GM18502 (cell line): Measurements from ENCODE around the gene PLA2G1B.

Experiments
- ATAC-seq: cut with Tn5 transposase; IDR thresholded peaks from one replicate; pipeline ENCODE4 v1.9.1; 2021; ENCODE audit warnings: mild to moderate bottlenecking; ENCODE audit not compliant: unreplicated experiment, poor library complexity

The PLA2G1B gene

DNA sequence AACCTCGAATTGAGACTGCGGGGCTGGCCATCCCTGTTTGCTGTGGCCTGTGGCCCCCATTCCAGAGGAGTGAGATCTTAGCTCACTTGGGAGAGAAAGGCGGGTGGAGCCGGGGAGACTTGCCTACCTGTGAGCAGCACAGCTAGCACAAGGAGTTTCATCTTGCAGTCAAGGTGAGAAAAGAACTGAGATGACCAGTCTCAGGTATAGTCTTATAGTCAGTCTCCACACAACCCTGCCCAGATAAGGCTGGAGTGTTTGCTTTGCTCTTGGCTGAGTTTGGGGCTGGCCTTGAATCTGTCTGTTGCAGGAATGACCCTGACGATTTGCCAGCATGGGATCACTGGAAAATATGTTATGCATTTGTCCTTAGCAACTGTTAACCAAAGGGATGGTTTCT lies at the start of gene PLA2G1B:
TSS of gene PLA2G1B (minus strand) at position 187 of the 400 bp plus-strand sequence. CDS start at position 161, 26 bp downstream.
- ATAC-seq = no peak

DNA sequence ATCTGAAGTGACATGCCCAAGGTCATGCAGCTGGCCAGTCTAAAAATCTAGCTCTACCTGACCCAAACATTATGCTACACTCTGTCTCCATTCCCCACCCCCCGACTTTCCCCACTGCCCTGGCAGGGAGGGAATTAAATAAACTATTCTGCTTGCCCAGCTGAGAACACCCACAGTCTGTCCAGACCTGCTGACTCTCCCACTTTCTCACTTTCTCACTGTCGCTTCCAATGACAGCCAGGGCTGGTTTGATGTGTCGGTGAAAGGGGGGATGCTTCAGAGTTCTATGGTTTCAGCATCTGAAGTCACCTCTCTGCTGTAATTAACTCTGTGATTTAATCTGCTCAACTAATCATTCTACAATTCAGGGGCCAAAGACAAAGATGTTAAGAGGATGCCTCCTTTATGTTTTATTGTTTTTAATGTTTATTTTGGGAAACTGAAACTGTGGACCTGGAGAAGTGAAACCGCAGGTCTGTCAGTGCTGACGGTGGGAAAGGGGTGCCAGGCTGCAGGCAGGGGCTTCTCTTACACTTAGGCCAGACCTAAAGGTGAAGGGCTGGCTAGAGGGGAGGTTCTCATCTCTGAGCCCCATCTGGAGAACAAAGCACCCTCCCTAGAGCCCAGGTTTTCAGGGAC lies 49.5 kb upstream of the PLA2G1B start:
- no peak for ATAC-seq

DNA sequence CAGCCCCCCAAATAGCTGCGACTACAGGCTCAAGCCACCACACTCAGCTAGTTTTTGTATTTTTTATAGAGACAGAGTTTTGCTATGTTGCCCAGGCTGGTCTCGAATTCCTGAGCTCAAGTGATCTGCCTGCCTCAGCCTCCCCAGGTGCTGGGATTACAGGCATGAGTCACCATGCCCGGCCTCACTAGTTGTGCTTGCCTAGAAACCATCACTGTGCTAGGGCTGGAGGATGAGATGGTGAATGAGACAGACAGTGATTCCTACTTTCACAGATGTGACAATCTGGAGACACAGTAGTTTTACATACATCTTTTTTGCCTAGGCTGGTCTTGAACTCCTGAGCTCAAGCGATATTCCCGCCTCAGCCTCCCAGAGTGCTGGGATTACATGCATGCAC lies 48.8 kb upstream of the PLA2G1B start:
- no peak for ATAC-seq

DNA sequence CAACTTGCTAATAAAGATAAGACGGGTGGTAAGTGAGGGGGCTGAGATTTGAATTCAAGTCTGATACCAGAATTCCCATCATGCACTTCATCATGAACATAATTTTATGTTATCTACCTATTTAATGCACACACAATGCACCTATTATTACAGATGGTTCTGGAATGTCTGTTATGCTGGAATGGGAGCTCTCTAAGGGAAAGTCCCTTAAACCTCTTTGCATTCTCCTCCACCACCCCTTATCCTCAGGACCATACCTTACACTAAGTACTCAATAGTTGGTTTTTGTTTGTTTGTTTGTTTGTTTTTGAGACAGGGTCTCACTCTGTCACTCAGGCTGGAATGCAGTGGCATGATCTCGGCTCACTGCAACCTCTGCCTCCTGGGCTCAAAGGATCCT lies 48.4 kb upstream of the PLA2G1B start:
- ATAC-seq = no peak

DNA sequence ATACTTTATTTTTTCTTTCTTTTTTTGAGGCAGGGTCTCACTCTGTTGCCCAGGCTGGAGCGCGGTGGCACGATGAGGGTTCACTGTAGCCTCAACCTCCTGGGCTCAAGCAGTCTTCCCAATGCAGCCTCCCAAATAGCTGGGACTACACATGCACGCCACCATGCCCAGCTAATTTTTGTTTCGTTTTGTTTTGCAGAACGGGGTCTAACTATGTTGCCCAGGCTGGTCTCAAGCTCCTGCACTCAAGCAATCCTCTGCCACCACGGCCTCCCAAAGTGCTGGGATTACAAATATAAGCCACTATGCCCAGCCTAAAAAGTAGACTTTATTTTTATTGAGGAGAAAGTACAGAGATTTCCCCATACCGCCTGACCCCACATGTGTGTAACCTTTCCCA lies 46.1 kb upstream of the PLA2G1B start:
- ATAC-seq = no peak

DNA sequence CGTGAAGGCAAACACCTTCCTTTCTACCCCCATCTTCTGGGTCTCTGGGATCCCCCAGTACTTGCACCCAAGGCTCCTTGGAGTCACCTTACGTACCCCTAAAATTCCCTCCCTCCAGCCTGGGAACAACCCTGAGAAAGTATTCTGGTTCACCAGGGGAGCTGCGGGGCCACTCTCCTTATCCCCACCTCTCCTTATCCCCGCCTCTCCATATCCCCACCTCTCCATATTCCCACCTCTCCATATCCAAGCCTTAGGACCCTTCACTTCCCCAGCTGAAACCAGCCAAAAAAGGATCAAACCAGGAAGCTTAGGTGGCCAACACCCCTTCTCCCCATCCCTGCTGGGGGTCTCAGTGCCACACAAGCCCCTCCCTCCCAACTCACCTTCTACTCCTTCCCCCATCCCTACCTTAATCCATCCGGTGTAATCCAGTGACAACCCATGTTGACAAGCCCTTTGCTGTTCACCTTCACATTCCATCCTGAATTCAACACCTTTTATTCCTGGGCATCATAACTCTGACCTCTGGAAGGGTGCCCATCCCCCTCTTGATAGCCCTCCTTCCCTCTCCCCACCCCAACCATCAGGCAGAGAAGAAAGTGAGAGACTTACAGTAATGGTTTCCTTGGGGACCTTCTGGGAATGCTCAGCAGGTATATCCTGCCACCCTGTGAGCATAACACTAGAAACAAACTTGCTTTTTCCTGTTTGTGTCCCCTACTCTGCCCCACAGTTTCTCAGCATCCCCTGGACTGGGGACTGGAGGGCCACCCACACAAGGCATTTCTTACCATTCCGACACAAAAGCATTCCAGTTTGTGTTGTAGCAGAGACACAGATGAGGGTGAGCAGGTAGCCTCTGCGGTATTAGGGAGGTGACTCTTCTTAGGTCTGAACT lies 43.0 kb upstream of the PLA2G1B start:
- ATAC-seq = no peak

DNA sequence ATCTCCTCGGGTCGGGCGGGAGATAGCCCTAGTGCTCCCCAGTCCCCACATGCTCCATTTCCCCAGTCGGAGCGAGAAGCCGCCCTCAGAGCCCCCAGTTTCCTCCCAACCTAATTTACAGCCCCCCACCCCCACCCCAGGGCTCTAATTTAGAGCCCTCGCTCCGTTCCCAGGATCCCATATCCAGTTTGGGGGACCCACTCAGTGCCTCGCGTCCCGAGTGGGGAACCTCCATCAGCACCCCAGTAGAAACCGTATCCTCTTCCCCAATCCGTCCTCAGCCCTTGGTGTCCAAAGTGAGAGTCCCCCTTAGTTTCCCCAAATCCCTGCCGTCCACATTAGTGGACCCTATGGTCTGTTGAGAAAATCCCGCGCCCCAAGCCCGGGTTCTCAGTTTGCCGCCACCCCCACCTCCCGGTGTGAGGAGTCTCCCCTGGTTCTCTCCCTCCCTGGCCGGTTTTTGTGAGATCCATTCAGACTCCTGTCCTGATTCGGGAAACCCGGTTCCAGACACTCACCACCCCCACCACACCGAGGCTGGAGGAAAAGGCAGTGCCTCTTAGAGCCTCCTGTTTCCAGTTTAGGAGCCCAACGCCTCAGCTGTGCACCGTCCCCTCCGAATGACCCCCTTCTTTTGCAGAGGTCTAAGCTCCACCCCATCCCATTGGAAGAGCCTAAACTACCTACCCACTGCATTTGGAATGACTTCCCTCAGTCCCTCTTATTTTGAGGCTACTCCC lies 42.2 kb upstream of the PLA2G1B start:
- no peak for ATAC-seq

DNA sequence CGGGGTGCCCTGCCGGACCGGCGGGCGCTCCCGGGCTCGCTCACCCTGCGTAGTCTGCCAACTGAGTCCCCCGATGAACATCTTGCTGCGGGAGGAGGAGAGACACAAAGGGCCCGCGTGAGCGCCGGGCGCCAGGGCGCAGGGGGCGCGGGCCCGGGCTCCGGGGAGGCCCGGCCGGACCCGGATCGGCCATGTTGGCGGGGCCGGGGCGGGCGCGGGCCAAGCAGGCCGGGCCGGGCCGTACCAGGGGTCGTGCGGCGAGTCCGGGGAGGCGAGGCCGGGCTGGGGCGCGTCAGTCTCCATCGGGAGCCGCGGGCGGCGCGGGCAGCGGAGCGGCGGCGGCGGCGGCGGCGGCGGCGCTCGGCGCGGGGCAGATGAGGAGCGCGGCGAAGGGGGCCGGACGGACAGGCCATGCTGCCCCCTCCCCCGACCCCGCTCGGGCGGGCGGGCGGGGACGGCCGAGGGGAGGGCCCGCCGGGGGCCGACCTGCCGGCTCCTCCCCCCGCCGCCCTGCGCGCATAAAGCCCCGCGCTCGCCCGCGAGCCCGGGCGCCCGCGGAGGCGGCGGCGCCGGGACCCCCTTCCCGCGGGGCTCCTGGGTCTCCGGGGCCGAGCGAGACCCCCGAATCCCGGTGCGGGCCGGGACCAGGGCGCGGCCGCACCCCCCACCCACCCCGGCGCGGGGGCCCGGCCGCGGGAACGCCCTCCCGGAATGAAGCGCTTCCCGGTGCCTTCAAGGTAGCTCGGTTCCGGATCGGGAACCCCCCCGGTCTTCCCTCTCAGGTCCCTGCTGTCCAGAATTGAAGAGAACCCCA lies 41.4 kb upstream of the PLA2G1B start, which contains the start of gene MSI1:
TSS of gene MSI1 (minus strand) at position 376 of the 814 bp plus-strand sequence. CDS start at position 303, 73 bp downstream.
- ATAC-seq = no peak

DNA sequence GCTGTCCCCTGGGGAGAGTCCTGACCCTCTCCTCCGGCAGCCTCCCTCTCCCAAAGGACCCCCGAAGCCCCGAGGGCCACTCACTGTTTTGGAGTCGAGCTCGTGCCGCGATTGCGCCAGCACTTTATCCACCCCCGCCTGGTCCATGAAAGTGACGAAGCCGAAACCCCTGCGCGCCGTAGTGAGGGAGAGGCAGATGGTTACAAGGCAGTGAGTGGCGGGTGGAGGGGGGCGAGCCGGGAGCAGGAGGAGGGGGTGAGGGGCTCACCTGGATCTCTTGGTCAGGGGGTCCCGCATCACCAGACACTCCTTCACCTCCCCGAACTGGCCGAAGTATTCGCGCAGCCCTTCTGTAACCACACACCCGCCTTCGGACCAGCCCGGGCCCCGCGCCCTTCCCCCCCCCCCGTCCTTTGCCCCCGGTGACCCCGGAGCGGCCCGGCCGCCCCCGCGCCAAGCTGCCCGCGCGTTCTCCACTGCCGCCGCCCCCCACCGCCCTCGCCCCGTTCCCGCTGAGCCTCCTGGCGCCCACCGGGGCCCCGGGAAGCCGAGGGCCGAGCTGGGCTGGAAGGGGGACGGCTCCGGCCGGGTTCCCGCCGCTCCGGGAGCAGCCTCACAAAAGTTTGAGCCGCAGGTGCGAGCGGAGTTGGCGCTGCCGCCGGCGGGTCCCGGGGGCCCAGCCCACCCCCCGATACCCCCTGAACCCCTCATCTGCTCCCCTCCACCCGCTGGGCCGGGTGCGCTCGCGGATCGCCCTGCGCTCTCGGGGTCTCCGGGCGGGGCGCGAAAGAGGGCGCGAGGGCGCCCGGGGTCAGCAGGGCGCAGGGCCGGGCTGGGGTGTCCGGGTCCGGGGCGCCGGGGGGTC lies 40.6 kb upstream of the PLA2G1B start:
- ATAC-seq = no peak

DNA sequence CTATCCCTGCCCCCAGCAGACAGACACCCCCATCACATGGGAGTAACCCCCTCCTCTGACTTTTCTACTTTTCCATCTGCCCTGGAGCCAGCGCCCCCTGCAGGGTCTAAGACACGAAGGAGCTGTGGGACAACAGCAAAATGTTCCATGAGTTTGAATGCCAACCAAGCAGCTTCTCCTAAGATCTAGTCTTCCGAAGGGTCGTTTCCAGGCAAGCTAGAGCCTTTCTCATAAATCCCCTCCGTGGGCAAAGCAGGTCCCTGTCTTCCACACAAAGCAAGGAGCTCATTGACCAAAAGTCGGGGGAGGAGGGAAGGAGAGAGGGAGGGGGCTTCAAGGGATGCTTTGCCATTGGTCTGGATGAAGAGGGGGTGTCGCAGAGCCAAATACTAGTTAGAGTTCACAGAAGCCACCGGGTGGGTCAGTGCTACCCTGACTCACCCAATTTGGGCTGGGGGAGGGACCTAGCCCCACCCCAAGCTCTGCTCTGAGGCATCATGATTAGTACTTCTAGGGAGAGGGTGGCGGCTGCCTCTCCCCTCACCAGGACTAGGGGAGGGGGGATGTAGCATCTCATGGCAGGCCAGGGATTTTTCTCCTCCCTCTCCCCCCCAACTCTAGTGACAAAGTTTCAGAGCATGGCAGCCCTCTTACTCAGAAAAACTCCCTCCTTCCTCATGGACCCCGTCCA lies 39.8 kb upstream of the PLA2G1B start:
- no peak for ATAC-seq

DNA sequence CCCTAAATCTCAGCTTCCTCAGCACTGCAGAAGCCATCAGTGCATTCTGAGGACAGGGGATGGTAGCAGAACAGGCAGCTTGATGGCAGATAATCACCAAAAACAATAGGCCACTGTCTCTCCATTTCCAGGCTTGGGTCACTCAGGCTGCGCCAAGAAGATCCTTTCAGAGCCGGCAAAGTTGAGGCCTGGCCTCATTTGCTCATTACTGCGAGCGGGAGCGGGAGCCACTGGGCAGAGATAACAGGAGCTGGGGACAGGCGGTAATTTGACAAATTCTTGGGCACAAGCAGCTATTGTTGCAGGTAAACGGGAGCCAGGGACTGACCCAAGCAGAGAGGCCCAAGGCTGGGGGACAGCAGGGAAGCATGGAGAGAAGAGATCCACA lies 39.3 kb upstream of the PLA2G1B start:
- ATAC-seq = no peak

DNA sequence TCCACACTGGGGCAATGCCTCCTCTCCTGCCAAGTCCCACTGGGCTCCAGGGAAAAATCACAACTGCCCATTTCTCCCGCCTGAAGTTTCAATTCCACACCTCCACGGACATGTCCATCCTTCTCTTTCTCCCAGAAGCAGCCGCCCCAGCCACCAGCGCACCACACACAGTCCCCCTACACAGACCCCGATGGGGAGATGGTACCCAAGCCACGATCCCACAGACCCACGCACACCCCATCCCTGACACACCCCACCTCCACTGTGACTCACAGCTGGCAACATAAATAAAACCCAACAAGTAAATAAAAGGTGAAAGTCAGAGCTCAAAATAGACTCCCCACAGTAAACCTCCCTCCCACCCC lies 38.7 kb upstream of the PLA2G1B start:
- no peak for ATAC-seq

DNA sequence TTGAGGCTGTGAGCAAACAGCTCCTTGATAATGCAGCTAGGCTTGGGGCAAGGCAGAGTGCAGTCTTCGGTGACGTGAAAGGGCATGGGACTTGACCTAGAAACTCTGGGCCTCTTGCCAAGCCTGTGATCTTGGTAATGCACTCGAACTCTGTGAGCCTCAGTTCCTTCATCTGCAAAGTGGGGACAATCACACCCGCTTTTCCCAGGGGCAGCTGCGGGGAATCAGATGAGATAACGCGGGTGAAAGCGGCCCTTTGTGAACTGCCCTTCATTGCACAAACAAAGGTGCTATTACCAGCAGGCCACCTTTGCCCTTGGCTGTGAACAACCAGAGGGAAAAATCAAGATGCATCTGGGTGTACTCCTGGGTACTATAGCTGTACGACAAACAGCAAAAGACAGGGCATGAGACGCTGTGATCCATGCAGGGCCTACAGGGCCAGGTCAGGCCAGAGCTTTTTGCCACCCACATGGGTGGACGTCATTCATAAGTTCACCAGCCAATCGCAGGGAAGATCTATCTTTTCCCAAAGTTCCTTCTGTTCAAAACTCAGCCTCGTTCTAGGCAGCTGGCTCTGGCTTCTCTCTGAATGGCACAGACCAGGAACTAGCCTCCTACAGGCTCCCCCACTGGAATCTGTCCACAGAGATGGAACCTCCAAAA lies 38.2 kb upstream of the PLA2G1B start:
- ATAC-seq = no peak

DNA sequence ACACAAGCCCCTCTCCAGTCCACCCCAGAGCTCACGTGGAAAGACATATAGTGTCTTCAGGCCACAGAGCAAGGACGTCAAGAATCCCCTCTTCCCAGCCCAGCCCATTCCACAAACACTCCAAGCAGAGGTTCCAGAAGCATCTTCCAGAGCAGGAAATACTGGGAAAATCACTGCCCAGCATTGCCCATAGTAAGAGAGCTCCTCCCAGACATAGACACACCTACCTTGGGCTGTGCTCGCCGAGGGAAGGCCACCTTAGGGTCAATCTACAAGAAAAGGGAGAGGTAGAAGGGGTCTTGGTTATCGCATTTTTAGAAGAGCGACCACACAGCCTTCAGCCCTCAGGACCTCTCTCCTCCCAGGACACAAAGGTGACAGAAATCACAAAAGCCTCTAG lies 36.9 kb upstream of the PLA2G1B start:
- ATAC-seq = no peak

DNA sequence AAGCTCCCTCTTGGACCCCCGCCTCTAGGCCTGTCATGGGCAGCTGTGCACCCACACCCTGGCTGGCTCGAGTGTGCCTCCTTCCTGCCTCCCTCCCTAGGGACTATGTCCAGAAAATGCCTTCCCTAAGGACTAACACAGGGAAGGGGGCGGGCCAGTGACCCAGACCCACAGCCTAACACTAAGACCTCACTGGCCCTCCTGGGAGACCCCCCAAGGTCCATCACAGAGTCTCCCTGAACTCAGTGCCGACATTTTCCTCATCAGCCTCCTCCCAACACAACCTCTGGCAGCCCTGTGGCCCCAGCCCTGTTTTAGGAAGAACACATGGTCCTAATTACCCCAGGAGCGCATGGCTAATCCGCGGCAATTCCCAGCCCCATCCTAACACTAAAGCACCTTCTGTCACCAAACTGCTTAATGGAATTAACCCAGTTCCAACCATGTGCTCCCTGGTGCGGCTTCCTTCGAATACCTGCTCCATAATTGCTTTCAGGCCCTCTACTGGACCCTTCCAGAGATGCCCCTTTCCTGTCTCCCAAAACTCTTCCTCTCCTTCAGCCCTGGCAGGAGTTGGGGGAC lies 35.8 kb upstream of the PLA2G1B start:
- no peak for ATAC-seq

DNA sequence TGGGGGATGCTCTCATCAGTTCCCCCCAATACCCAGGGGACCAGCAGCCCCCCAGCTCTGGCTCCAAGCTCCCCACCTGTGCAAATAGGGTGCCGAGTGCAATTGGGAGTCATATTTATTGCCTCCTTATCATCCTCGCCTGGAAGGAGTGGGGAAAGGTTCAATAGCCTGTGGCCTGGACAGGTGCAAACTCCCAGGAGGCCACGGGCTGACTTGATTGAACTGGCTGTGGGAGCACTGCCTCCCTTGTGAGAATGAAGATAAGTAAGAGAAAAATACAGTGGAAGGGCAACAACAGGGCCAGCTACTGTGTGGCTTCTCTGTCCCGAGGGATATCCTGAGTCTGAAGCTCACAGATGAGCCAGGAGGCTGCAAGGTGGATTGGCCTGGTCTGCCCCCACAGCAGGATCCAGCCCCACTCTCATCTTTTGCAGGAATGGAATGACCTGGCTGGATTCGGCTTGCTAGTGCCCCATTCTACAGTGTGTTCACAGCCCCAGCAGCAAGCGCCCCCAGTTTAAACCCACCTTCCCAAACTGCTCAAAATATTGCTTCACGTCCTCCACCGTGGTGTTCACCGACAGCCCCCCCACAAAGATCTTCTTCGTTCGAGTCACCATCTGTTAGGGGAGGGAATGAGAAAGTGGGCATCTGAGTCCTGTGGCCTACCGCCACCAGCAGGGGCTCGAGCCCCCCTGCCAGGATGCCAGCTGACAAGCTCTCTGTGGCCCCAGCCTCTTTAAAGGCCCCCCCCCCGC lies 35.1 kb upstream of the PLA2G1B start:
- no peak for ATAC-seq

DNA sequence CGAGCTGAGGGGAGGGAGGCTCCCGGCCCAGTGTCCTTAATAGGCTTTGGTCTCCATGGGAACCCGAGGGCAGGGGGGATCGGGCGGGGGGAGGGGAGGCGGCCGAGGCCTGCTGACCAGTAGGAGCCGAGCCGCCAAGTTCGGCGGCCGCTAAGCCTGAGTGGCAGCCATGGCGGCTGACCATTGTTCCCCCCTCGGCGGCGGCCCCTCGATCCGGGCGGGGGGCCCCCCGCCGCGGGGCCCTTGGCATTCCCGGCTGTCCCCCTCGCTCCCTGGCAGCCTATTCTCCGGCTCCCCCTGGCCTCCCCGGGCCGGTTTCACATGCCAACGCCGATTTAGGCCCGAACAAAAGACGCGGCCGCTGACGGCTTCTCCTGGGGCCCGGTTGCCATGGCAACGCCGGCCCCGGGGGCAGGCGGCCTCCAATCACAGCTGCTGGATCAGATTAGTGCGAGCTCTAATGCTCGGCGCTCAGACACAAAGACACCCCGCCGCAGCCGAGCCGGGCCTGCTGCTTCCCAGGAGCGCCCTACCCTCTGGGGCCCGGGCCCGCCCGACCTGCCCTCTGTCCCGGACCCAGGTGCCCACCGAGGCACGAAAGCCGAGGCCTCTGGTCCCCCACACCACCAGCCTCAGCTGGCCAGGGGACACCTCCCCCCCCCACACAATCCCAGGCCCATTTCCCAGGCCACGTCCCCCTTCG lies 34.1 kb upstream of the PLA2G1B start:
- no peak for ATAC-seq
